HG02852 (cell line): ENCODE measurements around the gene CCL7.

Experiments
- ATAC-seq: cut with Tn5 transposase; IDR thresholded peaks from one replicate; pipeline ENCODE4 v1.9.1; 2021; ENCODE audit warnings: mild to moderate bottlenecking, moderate library complexity; ENCODE audit not compliant: unreplicated experiment

The CCL7 gene

GRCh38 chr17:34246446-34246845, 23.6 kb upstream of the CCL7 start:
- ATAC-seq, result no peak

GRCh38 chr17:34246881-34247280, 23.1 kb upstream of the CCL7 start:
- ATAC-seq, result no peak

- ATAC-seq, result no peak
These were observed 21.5 kb upstream of the CCL7 start for GRCh38 chr17:34248511-34249024.

- no peak for ATAC-seq
These were observed 21.0 kb upstream of the CCL7 start for GRCh38 chr17:34249061-34249460.

- ATAC-seq, result no peak
These were observed 20.5 kb upstream of the CCL7 start for GRCh38 chr17:34249478-34249877.

GRCh38 chr17:34251186-34251585, 18.8 kb upstream of the CCL7 start:
- ATAC-seq, result no peak

GRCh38 chr17:34252095-34252443, 18.0 kb upstream of the CCL7 start:
- peak; percentile 69 for ATAC-seq

GRCh38 chr17:34252444-34253138, 17.4 kb upstream of the CCL7 start:
- ATAC-seq, result no peak

GRCh38 chr17:34253139-34253525, 16.9 kb upstream of the CCL7 start:
- no peak for ATAC-seq

- ATAC-seq, result no peak
These were observed 15.9 kb upstream of the CCL7 start for GRCh38 chr17:34254146-34254545.

- no peak for ATAC-seq
These were observed 15.2 kb upstream of the CCL7 start, which contains the start of gene CCL2 for GRCh38 chr17:34254651-34255380. Gene CCL2, plus strand, starts transcription at chr17:34255285. Its CDS starts 65 bp downstream, at chr17:34255350.

GRCh38 chr17:34255381-34255732, 14.7 kb upstream of the CCL7 start:
- no peak for ATAC-seq

- no peak for ATAC-seq
These were observed 14.2 kb upstream of the CCL7 start for GRCh38 chr17:34255841-34256240.

GRCh38 chr17:34257299-34257985, 12.6 kb upstream of the CCL7 start:
- ATAC-seq, result no peak

GRCh38 chr17:34257986-34258326, 12.1 kb upstream of the CCL7 start:
- ATAC-seq, result no peak

GRCh38 chr17:34259146-34259545, 10.9 kb upstream of the CCL7 start:
- ATAC-seq, result no peak

GRCh38 chr17:34260861-34261260, 9.2 kb upstream of the CCL7 start:
- ATAC-seq, result no peak

GRCh38 chr17:34261568-34262337, 8.3 kb upstream of the CCL7 start:
- ATAC-seq, result no peak

- ATAC-seq, result no peak
These were observed 4.3 kb upstream of the CCL7 start for GRCh38 chr17:34265711-34266110.

- ATAC-seq, result no peak
These were observed 5.9 kb downstream of the CCL7 start for GRCh38 chr17:34275881-34276280.

GRCh38 chr17:34276826-34277225, 6.8 kb downstream of the CCL7 start:
- no peak for ATAC-seq
